ENCODE measurements around the gene PRKCE. TPM values are rescaled to one million over a fixed set of nuclear protein-coding genes. Genes with fewer than 3 reads are reported as not detected.

PRKCE gene
- polyA plus RNA-seq, 3 donors = 1.3 to 7.7 (median 2.3) TPM

GRCh38 chr2:45754131-45755010, 102.9 kb downstream of the PRKCE start:
- 97% methylated on average over 9 of the region's 12 CpGs for WGBS (ENCODE audit: insufficient coverage)
- H3K27me3 Mint-ChIP-seq (ENCODE audit: low read depth in 3 of 3) = peaks cover 0 to 1% (median 0%) of the 10 kb centered on the region in 3 donors
- Histone ChIP-seq H2AFZ (ENCODE audit: insufficient read depth, low read depth, low read length, poor library complexity, severe bottlenecking) (no peak overlapping the region), H3K4me1 (ENCODE audit: control insufficient read depth in 1 of 2, insufficient read depth in 2 of 2, low read length in 2 of 2) (peaks cover 11 to 19% of the 10 kb centered on the region in 2 donors), H3K27me3 (ENCODE audit: control insufficient read depth in 2 of 2, insufficient read depth in 2 of 2, low read length in 2 of 2) (no peaks in the 10 kb centered on the region), H3K27ac (ENCODE audit: low read depth in 1 of 2, low read length in 2 of 2) (no peak overlapping the region), H3K4me2 (replicated peaks; ENCODE audit: extremely low read depth, low read length, poor library complexity, severe bottlenecking) (no peak overlapping the region), H3K36me3 (replicated peaks in 1 of 2; ENCODE audit: control insufficient read depth in 1 of 2, insufficient read depth in 2 of 2, low read length in 2 of 2) (no peaks in the 10 kb centered on the region), H4K20me1 (ENCODE audit: insufficient read depth, low read length) (peaks cover 45% of the 10 kb centered on the region), H3K4me3 (replicated peaks in 1 of 3; ENCODE audit: low read depth in 2 of 3, low read length in 3 of 3) (no peak overlapping the region), H3K79me2 (ENCODE audit: insufficient read depth, low read length) (peaks cover 12% of the 10 kb centered on the region), H3K9ac (ENCODE audit: insufficient read depth, low read length, poor library complexity, severe bottlenecking) (no peak overlapping the region), H3K9me3 (replicated peaks in 1 of 2; ENCODE audit: control insufficient read depth in 1 of 2, insufficient read depth in 1 of 2, low read length in 2 of 2) (no peaks in the 10 kb centered on the region)
- H3K36me3 Mint-ChIP-seq = no peaks in the 10 kb centered on the region
- intact Hi-C loops (cut with micrococcal nuclease) = no loop called here
- H3K4me1 Mint-ChIP-seq = peaks cover 31% of the 10 kb centered on the region
- H3K4me3 Mint-ChIP-seq = no peak overlapping the region
- TF ChIP-seq, protein P1, sequence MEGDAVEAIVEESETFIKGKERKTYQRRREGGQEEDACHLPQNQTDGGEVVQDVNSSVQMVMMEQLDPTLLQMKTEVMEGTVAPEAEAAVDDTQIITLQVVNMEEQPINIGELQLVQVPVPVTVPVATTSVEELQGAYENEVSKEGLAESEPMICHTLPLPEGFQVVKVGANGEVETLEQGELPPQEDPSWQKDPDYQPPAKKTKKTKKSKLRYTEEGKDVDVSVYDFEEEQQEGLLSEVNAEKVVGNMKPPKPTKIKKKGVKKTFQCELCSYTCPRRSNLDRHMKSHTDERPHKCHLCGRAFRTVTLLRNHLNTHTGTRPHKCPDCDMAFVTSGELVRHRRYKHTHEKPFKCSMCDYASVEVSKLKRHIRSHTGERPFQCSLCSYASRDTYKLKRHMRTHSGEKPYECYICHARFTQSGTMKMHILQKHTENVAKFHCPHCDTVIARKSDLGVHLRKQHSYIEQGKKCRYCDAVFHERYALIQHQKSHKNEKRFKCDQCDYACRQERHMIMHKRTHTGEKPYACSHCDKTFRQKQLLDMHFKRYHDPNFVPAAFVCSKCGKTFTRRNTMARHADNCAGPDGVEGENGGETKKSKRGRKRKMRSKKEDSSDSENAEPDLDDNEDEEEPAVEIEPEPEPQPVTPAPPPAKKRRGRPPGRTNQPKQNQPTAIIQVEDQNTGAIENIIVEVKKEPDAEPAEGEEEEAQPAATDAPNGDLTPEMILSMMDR (IDR thresholded peaks at IDR 0.05) = no peak
- no peak for DNase-seq
- peaks cover 0 to 3% (median 0%) of the 10 kb centered on the region in 7 donors for H3K9me3 Mint-ChIP-seq
- peak overlapping the region in 1 of 7 donors; percentile 57 for H3K27ac Mint-ChIP-seq

DNA sequence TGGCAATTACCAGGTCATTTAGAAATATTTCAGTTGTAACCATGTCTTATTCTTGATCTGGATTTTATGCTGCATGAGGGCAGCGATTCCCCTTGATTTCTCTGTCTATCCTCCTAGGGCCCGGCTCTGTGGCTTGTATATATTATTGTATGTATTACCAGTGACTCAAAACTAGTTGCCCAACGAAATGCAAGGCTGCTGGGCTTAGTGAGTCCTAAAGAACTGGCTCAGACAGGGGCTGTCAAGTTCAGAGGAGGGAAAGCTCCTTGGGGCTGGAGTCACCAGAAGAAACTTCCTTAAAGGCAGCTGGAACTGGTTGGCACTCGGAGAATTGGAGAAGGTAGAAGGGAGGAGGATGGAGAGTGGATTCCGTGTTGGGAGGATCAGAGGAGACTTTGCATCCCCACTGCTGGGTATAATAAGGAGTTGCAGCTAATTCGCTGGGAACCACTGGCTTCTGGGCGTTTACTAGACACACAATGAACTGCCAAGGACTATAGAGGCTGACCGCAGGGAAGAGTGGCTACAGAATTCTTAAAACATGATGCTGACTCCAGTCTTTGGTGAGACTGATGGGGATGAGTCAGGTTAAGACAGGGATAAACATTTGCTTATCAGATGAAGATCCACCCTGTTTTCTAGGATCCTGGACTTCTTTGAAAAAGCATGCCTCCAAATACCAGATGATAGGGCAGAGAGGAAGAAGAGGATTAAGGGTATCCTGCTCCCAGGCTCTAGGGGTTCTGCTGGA, 104.3 kb downstream of the PRKCE start:
- H3K4me1 ChIP-seq (ENCODE audit: control insufficient read depth in 1 of 2, insufficient read depth in 2 of 2, low read length in 2 of 2) = peaks cover 3 to 8% of the 10 kb centered on the region in 2 donors
- Mint-ChIP-seq H3K4me3 (no peak overlapping the region), H3K9me3 (no peaks in the 10 kb centered on the region), H3K27ac (no peak overlapping the region), H3K27me3 (ENCODE audit: low read depth in 3 of 3) (peaks cover 0 to 1% (median 0%) of the 10 kb centered on the region in 3 donors), H3K36me3 (no peaks in the 10 kb centered on the region), H3K4me1 (peaks cover 19% of the 10 kb centered on the region)
- DNase-seq = no peak
- no peak overlapping the region for H2AFZ ChIP-seq (ENCODE audit: insufficient read depth, low read depth, low read length, poor library complexity, severe bottlenecking)
- H3K27ac ChIP-seq (ENCODE audit: low read depth in 1 of 2, low read length in 2 of 2) = no peak overlapping the region
- TF ChIP-seq, protein P1 (IDR thresholded peaks at IDR 0.05) = no peak
- H4K20me1 ChIP-seq (ENCODE audit: insufficient read depth, low read length) = peaks cover 37% of the 10 kb centered on the region
- peaks cover 8% of the 10 kb centered on the region for H3K79me2 ChIP-seq (ENCODE audit: insufficient read depth, low read length)
- no peaks in the 10 kb centered on the region for H3K9me3 ChIP-seq (replicated peaks in 1 of 2; ENCODE audit: control insufficient read depth in 1 of 2, insufficient read depth in 1 of 2, low read length in 2 of 2)
- WGBS (ENCODE audit: insufficient coverage) = 100% methylated on average over 4 of the region's 8 CpGs
- intact Hi-C loops (cut with micrococcal nuclease) = no loop called here
- no peak overlapping the region for H3K4me2 ChIP-seq (replicated peaks; ENCODE audit: extremely low read depth, low read length, poor library complexity, severe bottlenecking)
- no peak overlapping the region for H3K9ac ChIP-seq (ENCODE audit: insufficient read depth, low read length, poor library complexity, severe bottlenecking)
- H3K36me3 ChIP-seq (replicated peaks in 1 of 2; ENCODE audit: control insufficient read depth in 1 of 2, insufficient read depth in 2 of 2, low read length in 2 of 2) = no peaks in the 10 kb centered on the region
- H3K27me3 ChIP-seq (ENCODE audit: control insufficient read depth in 2 of 2, insufficient read depth in 2 of 2, low read length in 2 of 2) = no peaks in the 10 kb centered on the region
- no peak overlapping the region for H3K4me3 ChIP-seq (replicated peaks in 1 of 3; ENCODE audit: low read depth in 2 of 3, low read length in 3 of 3)
